ENCODE data around the gene CYTH1. TPM values are rescaled to one million over a fixed set of nuclear protein-coding genes. Genes with fewer than 3 reads are reported as not detected.

Gene CYTH1
- total and polyA plus RNA-seq, 10 of the 15 experiments (the other 5 are each of a cell fraction or from before 2014, with no cell fraction given), result 6.6 to 188 (median 145) TPM

- TF ChIP-seq, protein P1, sequence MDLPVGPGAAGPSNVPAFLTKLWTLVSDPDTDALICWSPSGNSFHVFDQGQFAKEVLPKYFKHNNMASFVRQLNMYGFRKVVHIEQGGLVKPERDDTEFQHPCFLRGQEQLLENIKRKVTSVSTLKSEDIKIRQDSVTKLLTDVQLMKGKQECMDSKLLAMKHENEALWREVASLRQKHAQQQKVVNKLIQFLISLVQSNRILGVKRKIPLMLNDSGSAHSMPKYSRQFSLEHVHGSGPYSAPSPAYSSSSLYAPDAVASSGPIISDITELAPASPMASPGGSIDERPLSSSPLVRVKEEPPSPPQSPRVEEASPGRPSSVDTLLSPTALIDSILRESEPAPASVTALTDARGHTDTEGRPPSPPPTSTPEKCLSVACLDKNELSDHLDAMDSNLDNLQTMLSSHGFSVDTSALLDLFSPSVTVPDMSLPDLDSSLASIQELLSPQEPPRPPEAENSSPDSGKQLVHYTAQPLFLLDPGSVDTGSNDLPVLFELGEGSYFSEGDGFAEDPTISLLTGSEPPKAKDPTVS (IDR thresholded peaks at IDR 0.05; ENCODE audit: low read depth, low read length), result no peak
- no peak for TF ChIP-seq ETV6 (conservative IDR thresholded peaks at IDR 0.05 in 1 of 2, IDR thresholded peaks at IDR 0.05 in 1 of 2; ENCODE audit: borderline replicate concordance in 1 of 2, low read depth in 1 of 2)
- no peak for TF ChIP-seq SRF (IDR thresholded peaks at IDR 0.05; ENCODE audit: low read depth in 2 of 2, low read length in 2 of 2)
Measured at GRCh38 chr17:78692460-78693010, 89.5 kb downstream of the CYTH1 start (continued).

DNA sequence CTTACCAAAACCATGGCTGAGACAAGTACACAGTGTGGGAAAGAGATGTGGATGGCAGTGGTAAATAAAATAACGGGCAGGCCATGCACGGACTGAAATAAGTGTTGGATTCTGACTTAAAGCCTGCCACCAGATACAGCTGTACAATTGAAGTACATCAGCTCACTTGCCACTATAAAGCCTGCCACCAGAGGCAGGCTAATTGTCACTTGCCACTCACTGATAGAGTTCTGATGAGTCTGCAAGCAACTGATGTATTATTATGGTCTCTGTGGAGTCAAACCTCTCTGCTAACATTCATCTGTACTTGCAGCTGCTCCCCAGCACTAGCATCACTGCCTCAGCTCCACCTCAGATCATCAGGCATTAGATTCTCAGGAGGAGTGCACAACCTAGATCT lies 93.0 kb downstream of the CYTH1 start:
- Histone ChIP-seq H3K9me3 (replicated peaks; ENCODE audit: control insufficient read depth, insufficient read depth, low read length) (no peaks in the 10 kb centered on the region), H3K9ac (ENCODE audit: control insufficient read depth, insufficient read depth, low read length) (no peak overlapping the region), H3K4me3 (no peak overlapping the region), H3K36me3 (ENCODE audit: control insufficient read depth in 2 of 2, insufficient read depth in 2 of 2, low read length in 1 of 2) (peaks cover 32 to 73% of the 10 kb centered on the region in 2 experiments), H2AFZ (ENCODE audit: control insufficient read depth, low read depth, low read length) (no peak overlapping the region), H3K4me1 (ENCODE audit: control insufficient read depth, insufficient read depth, low read length) (peaks cover 26% of the 10 kb centered on the region), H3K4me2 (ENCODE audit: control insufficient read depth, insufficient read depth) (no peak overlapping the region), H3K79me2 (ENCODE audit: control insufficient read depth, insufficient read depth, low read length) (peaks cover 30% of the 10 kb centered on the region), H3K27me3 (replicated peaks in 1 of 2; ENCODE audit: control insufficient read depth in 2 of 2, insufficient read depth in 2 of 2, low read length in 1 of 2) (no peaks in the 10 kb centered on the region), H3K27ac (ENCODE audit: control insufficient read depth, insufficient read depth) (no peak overlapping the region), H4K20me1 (ENCODE audit: control insufficient read depth, insufficient read depth) (no peaks in the 10 kb centered on the region)
- BruUV-seq (replicated peaks), result no TSS peak
- 95% methylated on average over 2 of the region's 2 CpGs for WGBS (ENCODE audit: insufficient coverage, insufficient replicate concordance, low lambda C conversion rate, missing lambda C conversion rate)
- intact Hi-C loops (cut with micrococcal nuclease; ENCODE audit: unreplicated experiment), result no loop called here
- RAD21 ChIA-PET (ENCODE audit: unreplicated experiment), result interaction anchor here (0.8 to 1.2 kb wide), 6 partner anchors 8 to 78 kb away, joined by 3 to 6 read pairs (median 3); no protein-coding TSS in a partner anchor
- peak; percentile 20 to 46 (median 28); a peak in 4 of 6 replicates for TF ChIP-seq CTCF (IDR thresholded peaks at IDR 0.05 in 2 of 3, conservative IDR thresholded peaks at IDR 0.05 in 1 of 3; ENCODE audit: control insufficient read depth in 2 of 3, extremely low read depth in 1 of 3, insufficient read depth in 1 of 3, low read depth in 3 of 3, low read length in 3 of 3)
- 0 out of 2 replicates have a peak, but pooled peaks have one; percentile 7 for TF ChIP-seq POLR2AphosphoS2 (IDR thresholded peaks at IDR 0.05; ENCODE audit: low read depth, low read length)
- TF ChIP-seq NRF1 (conservative IDR thresholded peaks at IDR 0.05; ENCODE audit: low read depth, low read length), result no peak
- TF ChIP-seq RAD21 (IDR thresholded peaks at IDR 0.05; ENCODE audit: insufficient read depth, low read depth, low read length), result peak; percentile 24; the same call in 1 of the 2 replicates
- TF ChIP-seq, protein P2, sequence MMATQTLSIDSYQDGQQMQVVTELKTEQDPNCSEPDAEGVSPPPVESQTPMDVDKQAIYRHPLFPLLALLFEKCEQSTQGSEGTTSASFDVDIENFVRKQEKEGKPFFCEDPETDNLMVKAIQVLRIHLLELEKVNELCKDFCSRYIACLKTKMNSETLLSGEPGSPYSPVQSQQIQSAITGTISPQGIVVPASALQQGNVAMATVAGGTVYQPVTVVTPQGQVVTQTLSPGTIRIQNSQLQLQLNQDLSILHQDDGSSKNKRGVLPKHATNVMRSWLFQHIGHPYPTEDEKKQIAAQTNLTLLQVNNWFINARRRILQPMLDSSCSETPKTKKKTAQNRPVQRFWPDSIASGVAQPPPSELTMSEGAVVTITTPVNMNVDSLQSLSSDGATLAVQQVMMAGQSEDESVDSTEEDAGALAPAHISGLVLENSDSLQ (IDR thresholded peaks at IDR 0.05), result peak; percentile 15; the same call in 1 of the 2 replicates
- FAIRE-seq (no peak), ATAC-seq (peak; percentile 63), DNase-seq (ENCODE audit: low read depth, low spot score) (no peak)
- POLR2A ChIA-PET, result interaction anchor here (0.6 to 1.2 kb wide), 3 partner anchors 8 to 58 kb away, joined by 3 to 9 read pairs (median 3); no protein-coding TSS in a partner anchor
- in situ Hi-C loops (cut with MboI), result no loop called here
- SMC1A ChIA-PET (ENCODE audit: uncharacterized antibody, unreplicated experiment), result interaction anchor here (1.0 to 1.5 kb wide), 3 partner anchors 9 to 46 kb away, joined by 3 to 5 read pairs (median 4); no protein-coding TSS in a partner anchor
- CTCF ChIA-PET, result interaction anchor here (0.8 to 1.3 kb wide), 3 partner anchors 9 to 98 kb away, joined by 3 to 10 read pairs (median 3); no protein-coding TSS in a partner anchor

Measured in GM12878 (cell line).